GM23248 (cell line): ENCODE measurements around the gene COPA. TPM values are rescaled to one million over a fixed set of nuclear protein-coding genes. Genes with fewer than 3 reads are reported as not detected.

Source experiments
- DNase-seq: peaks from one replicate; pipeline ENCODE4 v3.0.0-alpha.2; 2015
- H2AFZ ChIP-seq: fragments of 200-600 bp; sonication (generic); 2 replicates; pipeline ENCODE4 v1.6.1; 2016; ENCODE audit warnings: antibody characterized with exemption
- H3F3A ChIP-seq: fragments of 200-600 bp; sonication (generic); 2 replicates; pipeline ENCODE4 v1.6.1; 2016; ENCODE audit warnings: mild to moderate bottlenecking, antibody characterized with exemption, mixed run types; ENCODE audit not compliant: insufficient read depth
- H3K27ac ChIP-seq: fragments of 200-600 bp; sonication (generic); 2 replicates; pipeline ENCODE4 v1.5.1; 2016; ENCODE audit warnings: mild to moderate bottlenecking
- H3K27me3 ChIP-seq: fragments of 200-600 bp; sonication (generic); replicated peaks from 2 replicates; pipeline ENCODE4 v1.6.1; 2016; ENCODE audit warnings: mild to moderate bottlenecking; ENCODE audit not compliant: insufficient read depth
- H3K36me3 ChIP-seq: fragments of 200-600 bp; sonication (generic); 2 replicates; pipeline ENCODE4 v1.6.1; 2016; ENCODE audit warnings: low read depth, mild to moderate bottlenecking
- H3K4me1 ChIP-seq: fragments of 200-600 bp; sonication (generic); 2 replicates; pipeline ENCODE4 v1.6.1; 2016; ENCODE audit warnings: mild to moderate bottlenecking; ENCODE audit not compliant: insufficient read depth
- H3K4me2 ChIP-seq: fragments of 200-600 bp; sonication (generic); one replicate; pipeline ENCODE4 v1.6.1; 2016; ENCODE audit warnings: mild to moderate bottlenecking; ENCODE audit not compliant: unreplicated experiment
- H3K4me3 ChIP-seq: fragments of 200-600 bp; sonication (generic); 2 replicates; pipeline ENCODE4 v1.5.1; 2016; ENCODE audit warnings: mild to moderate bottlenecking
- H3K79me2 ChIP-seq: fragments of 200-600 bp; sonication (generic); 2 replicates; pipeline ENCODE4 v1.6.1; 2016; ENCODE audit warnings: mild to moderate bottlenecking; ENCODE audit not compliant: insufficient read depth
- H3K9ac ChIP-seq: fragments of 200-600 bp; sonication (generic); 2 replicates; pipeline ENCODE4 v1.6.1; 2016; ENCODE audit warnings: mild to moderate bottlenecking
- H3K9me2 ChIP-seq: fragments of 200-600 bp; sonication (generic); 2 replicates; pipeline ENCODE4 v1.6.1; 2016; ENCODE audit warnings: mixed run types, mild to moderate bottlenecking, moderate library complexity; ENCODE audit not compliant: insufficient read depth
- H3K9me3 ChIP-seq: fragments of 200-600 bp; sonication (generic); one replicate; pipeline ENCODE4 v1.6.1; 2017; ENCODE audit warnings: low read depth
- H4K20me1 ChIP-seq: fragments of 200-600 bp; sonication (generic); 2 replicates; pipeline ENCODE4 v1.6.0; 2016; ENCODE audit not compliant: insufficient read depth
- EZH2 ChIP-seq: fragments of 200-600 bp; sonication (generic); IDR thresholded peaks from 2 replicates; pipeline ENCODE4 v1.6.1; 2018; ENCODE audit warnings: antibody characterized with exemption, mild to moderate bottlenecking; ENCODE audit not compliant: insufficient read depth, poor library complexity, severe bottlenecking
- EZH2phosphoT487 ChIP-seq: fragments of 200-600 bp; sonication (generic); IDR thresholded peaks from 2 replicates; pipeline ENCODE4 v1.6.1; 2018; ENCODE audit warnings: antibody characterized with exemption, moderate library complexity, mild to moderate bottlenecking, low read depth; ENCODE audit not compliant: insufficient read depth
- WGBS, 2 experiments: methylation state at CpG; one replicate each; pipeline ENCODE4 v1.1.6; 2015 to 2017; ENCODE audit warnings: low lambda C conversion rate in 2 of 2, low coverage in 1 of 2; ENCODE audit errors: missing lambda C conversion rate in 2 of 2; 5-methylcytosine and 5-hydroxymethylcytosine counted together
- in situ Hi-C: fragments of 300-500 bp; cut with MboI; formaldehyde crosslinking; loops from 2 replicates; pipeline ENCODE4 v1.15.0; 2020
- polyA plus RNA-seq: library from polyadenylated mRNA; unstranded; fragments of >200 nt; fragmentation: Nextera tagmentation; extraction: Ambion mirVana; gene quantifications from 2 replicates; pipeline ENCODE4 v1.2.1, GENCODE V29; 2016
- total RNA-seq: library from RNA; depleted of rRNA; stranded (reverse); fragments of >200 nt; shearing (Covaris generic); gene quantifications from 2 replicates; pipeline ENCODE4 v1.2.3, GENCODE V29; 2014

COPA gene
- total and polyA plus RNA-seq, 2 experiments from 2014 or later, result 194 to 212 TPM

DNA sequence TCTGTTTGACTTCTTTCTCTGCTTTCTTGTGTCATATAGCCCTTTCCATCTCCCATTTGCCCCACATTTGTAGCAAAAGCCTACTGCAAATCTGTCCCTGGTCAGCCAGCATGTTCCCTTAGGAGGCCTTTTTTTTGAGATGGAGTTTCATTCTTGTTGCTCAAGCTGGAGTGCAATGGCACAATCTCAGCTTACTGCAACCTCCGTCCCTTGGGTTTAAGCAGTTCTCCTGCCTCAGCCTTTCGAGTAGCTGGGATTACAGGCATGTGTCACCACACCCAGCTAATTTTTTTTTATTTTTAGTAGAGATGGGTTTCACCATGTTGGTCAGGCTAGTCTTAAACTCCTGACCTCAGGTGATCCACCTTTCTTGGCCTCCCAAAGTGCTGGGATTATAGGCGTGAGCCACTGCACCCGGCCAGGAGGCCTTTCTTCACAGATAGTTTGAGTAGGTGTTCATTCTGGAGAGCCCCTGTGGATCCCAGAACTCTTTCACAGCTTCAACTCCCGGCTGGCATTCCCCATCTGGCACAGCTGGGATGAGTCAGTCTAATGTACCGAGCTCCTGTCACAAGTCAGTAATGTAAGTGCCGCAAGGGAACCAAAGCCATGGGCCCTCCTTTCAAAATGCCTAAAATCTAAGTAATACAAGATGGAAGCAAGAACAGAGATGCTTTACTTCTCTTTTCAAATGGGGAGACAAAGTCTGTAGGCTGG, 14.4 kb upstream of the COPA start:
- H3F3A ChIP-seq, result peaks cover 7% of the 10 kb centered on the region; the same call in 1 of the 2 replicates
- H4K20me1 ChIP-seq, result no peaks in the 10 kb centered on the region
- H3K79me2 ChIP-seq, result no peaks in the 10 kb centered on the region
- 57 to 64% methylated on average over 7 of the region's 7 CpGs for WGBS, 2 experiments
- H3K27ac ChIP-seq, result peak overlapping the region; percentile 30; the same call in 1 of the 2 replicates
- in situ Hi-C loops, result no loop called here
- no peak overlapping the region for H3K4me3 ChIP-seq
- no peaks in the 10 kb centered on the region for H3K9me3 ChIP-seq
- DNase-seq, result peak; percentile 61
- peaks cover 11% of the 10 kb centered on the region; the same call in 1 of the 2 replicates for H3K4me1 ChIP-seq
- no peak overlapping the region for H2AFZ ChIP-seq
- H3K9me2 ChIP-seq, result no peaks in the 10 kb centered on the region
- TF ChIP-seq EZH2 (no peak), EZH2phosphoT487 (no peak)
- H3K9ac ChIP-seq, result no peak overlapping the region
- H3K27me3 ChIP-seq, result no peaks in the 10 kb centered on the region
- H3K4me2 ChIP-seq, result no peak overlapping the region
- peaks cover 29% of the 10 kb centered on the region; the same call in 1 of the 2 replicates for H3K36me3 ChIP-seq

DNA sequence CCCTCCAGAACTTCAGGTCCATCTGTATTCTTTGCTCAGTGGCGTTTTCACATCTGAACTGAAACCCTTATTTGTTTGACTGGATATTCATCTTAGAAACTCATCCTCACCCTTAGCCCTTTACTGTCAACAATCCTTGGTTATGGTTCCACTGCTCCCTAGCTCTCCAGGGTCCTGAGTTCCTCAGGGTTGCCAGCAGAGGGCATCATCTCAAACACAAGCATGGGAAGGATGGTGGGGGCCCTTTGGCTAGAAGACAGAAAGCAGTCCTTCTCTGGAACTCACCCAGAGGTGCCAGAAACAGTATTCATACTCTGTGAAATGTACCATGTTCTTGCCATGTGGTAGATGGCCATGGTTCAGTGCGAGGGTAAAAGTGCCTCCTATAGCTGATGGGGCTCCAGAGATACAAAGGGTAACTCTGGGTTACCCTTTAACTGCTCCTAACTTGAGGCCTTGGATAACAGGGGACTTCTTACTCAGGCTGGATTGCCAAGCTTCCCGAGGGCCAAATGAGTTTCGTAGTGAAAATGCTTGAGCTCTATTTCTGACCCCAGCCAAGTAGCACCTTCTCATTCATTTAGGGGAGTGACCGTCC, 11.4 kb upstream of the COPA start:
- H3K9me2 ChIP-seq, result no peaks in the 10 kb centered on the region
- H3K27me3 ChIP-seq, result no peaks in the 10 kb centered on the region
- no peaks in the 10 kb centered on the region for H3K9me3 ChIP-seq
- TF ChIP-seq EZH2 (no peak), EZH2phosphoT487 (no peak)
- H2AFZ ChIP-seq, result no peak overlapping the region
- peak; percentile 50 for DNase-seq
- peaks cover 11% of the 10 kb centered on the region; the same call in 1 of the 2 replicates for H3K4me1 ChIP-seq
- H3F3A ChIP-seq, result peaks cover 7% of the 10 kb centered on the region; the same call in 1 of the 2 replicates
- H3K27ac ChIP-seq, result no peak overlapping the region
- in situ Hi-C loops, result no loop called here
- no peak overlapping the region for H3K9ac ChIP-seq
- peaks cover 42% of the 10 kb centered on the region; the same call in 1 of the 2 replicates for H3K36me3 ChIP-seq
- 81 to 83% methylated on average over 5 of the region's 5 CpGs for WGBS, 2 experiments
- H4K20me1 ChIP-seq, result no peaks in the 10 kb centered on the region
- H3K4me3 ChIP-seq, result no peak overlapping the region
- H3K4me2 ChIP-seq, result no peak overlapping the region
- 0 out of 2 replicates have a peak, but pooled peaks cover under 1% of the 10 kb centered on the region for H3K79me2 ChIP-seq

DNA sequence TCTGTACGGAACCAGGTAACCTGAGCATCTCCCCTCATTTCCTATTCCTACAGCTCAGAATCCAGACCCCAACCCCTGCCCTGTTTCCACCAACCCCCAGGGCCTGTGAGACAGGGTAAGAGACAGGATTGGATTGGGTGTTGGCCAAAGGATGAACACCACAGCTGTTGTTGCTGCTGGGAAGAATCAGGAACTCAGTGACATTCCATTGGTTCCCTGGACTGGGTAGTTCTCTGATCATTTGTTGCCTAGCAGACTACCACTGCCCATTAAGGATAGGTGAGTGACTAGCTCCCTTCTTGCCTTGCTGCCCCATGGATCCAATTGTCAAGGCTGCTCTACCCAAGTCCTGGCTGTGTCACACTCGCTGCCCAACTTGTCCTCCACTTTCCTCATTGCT, 10.2 kb upstream of the COPA start:
- peaks cover 7% of the 10 kb centered on the region; the same call in 1 of the 2 replicates for H3F3A ChIP-seq

DNA sequence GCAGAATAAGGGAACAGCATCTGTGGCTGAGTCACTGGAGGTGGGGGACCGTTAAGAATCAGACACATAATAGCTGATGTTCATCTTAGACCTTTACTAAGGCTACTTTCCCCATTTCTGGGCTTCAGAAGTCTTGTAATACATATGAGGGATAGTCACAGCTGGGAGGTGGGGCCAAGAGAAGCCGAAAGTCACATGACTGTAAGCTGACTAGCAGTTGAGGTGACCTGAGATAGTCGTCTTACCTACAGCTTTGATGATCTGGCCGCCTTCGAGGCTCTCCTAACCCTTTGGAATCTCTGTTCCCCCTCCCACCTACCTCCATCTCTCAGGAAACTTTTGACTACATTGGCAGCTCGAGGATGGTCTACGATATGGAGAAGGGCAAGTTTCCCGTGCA, 9.5 kb upstream of the COPA start:
- Histone ChIP-seq H3K9me3 (no peaks in the 10 kb centered on the region), H4K20me1 (no peaks in the 10 kb centered on the region), H3K9me2 (no peaks in the 10 kb centered on the region), H3F3A (peaks cover 7% of the 10 kb centered on the region; the same call in 1 of the 2 replicates), H3K9ac (no peak overlapping the region), H3K36me3 (peaks cover 47% of the 10 kb centered on the region; the same call in 1 of the 2 replicates), H3K4me3 (no peak overlapping the region), H3K4me2 (no peak overlapping the region), H3K27me3 (no peaks in the 10 kb centered on the region), H2AFZ (no peak overlapping the region), H3K27ac (no peak overlapping the region), H3K79me2 (peaks cover 19% of the 10 kb centered on the region; the same call in 1 of the 2 replicates), H3K4me1 (peaks cover 7% of the 10 kb centered on the region; the same call in 1 of the 2 replicates)
- in situ Hi-C loops, result no loop called here
- WGBS, 2 experiments, result 92 to 94% methylated on average over 8 of the region's 8 CpGs
- no peak for DNase-seq
- TF ChIP-seq EZH2, result no peak
- TF ChIP-seq EZH2phosphoT487, result no peak

More for the DNA sequence above, 10.2 kb upstream of the COPA start:
- H3K4me2 ChIP-seq, result no peak overlapping the region
- WGBS, 2 experiments, result 81 to 93% methylated on average over 2 of the region's 2 CpGs
- no peaks in the 10 kb centered on the region for H3K9me3 ChIP-seq
- H3K9ac ChIP-seq, result no peak overlapping the region
- in situ Hi-C loops, result no loop called here
- H3K79me2 ChIP-seq, result 0 out of 2 replicates have a peak, but pooled peaks cover 12% of the 10 kb centered on the region
- TF ChIP-seq EZH2phosphoT487 (no peak), EZH2 (no peak)
- peak; percentile 33 for DNase-seq
- no peaks in the 10 kb centered on the region for H3K9me2 ChIP-seq
- no peaks in the 10 kb centered on the region for H3K27me3 ChIP-seq
- H3K36me3 ChIP-seq, result peaks cover 42% of the 10 kb centered on the region; the same call in 1 of the 2 replicates
- no peak overlapping the region for H2AFZ ChIP-seq
- H3K27ac ChIP-seq, result no peak overlapping the region
- H4K20me1 ChIP-seq, result no peaks in the 10 kb centered on the region
- peaks cover 11% of the 10 kb centered on the region; the same call in 1 of the 2 replicates for H3K4me1 ChIP-seq
- no peak overlapping the region for H3K4me3 ChIP-seq
